GM18508 (cell line): ENCODE measurements around the gene CDC16.
A peak's percentile ranks its signal among the peaks of the same experiment; 100 is the strongest.
"Not testable (repeated sequence)": the region's sequence is repeated elsewhere in the genome, so short reads cannot be mapped to it uniquely, and the experiment has no call there.

Source experiments
- ATAC-seq: cut with Tn5 transposase; IDR thresholded peaks from one replicate; pipeline ENCODE4 v1.9.1; 2021; ENCODE audit warnings: moderate number of reproducible peaks; ENCODE audit not compliant: insufficient read depth, unreplicated experiment

The CDC16 gene

GRCh38 chr13:114260814-114261213 is 26.1 kb downstream of the CDC16 start:
- ATAC-seq: no peak

DNA sequence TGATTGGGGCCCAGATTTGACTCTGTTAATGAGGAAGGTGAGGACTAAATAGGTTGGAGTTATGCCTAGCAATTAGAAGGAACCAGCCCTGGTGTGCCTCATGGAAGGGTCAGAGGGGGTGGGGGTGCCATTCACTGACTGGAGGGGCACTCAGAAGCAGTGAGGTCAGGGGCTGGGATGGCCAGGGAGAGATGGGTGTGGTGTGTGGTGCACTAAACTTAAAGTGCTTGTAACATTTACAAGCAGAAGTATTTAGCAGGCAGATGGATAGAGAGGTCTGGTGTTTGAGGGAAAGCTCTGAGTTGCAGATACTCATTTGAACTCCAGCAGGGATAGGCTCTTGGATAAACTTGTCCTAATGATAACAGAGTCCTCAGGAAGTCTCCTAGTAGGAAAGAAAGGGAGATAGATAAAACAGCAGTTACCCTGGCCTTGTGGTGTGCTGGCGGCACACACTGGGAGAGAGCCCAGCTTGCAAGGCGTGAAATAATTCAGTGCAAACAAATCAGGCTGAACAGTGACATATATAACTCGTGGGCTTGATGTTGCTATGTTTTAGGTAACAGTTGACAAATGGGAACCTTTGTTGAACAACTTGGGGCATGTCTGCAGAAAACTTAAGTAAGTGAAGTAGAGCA is 26.8 kb downstream of the CDC16 start:
- ATAC-seq: no peak

DNA sequence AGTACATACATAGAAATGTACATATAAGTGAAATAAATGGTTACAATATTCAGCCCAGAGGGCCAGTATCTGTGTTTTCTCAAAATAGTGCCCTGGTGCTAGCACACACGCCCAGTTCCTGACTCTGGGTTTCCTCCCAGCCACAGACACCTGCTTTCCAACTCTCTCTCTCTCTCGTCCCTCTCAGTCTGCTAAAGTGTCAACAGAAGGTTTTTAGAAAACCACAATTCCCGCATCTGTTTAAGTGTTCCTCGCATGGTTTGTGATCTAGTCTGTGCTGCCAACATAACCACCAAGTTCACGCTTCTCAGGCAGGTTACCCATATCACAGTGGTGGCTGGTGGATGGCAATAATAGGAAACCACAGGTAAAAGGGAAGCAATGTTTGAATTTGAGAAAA is 28.9 kb downstream of the CDC16 start:
- ATAC-seq: no peak

DNA sequence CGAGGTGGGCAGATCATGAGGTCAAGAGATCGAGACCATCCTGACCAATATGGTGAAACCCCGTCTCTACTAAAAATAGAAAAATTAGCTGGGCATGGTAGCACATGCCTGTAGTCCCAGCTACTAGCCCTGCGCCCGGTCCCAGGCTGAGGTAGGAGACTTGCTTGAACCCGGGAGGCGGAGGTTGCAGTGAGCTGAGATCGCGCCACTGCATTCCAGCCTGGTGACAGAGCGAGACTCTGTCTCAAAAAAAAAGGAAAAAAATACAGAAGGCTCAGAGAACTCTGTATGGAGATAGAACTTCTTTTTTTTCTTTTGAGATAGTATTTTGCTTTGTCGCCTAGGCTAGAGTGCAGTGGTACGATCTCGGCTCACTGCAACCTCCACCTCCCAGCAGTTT is 29.6 kb downstream of the CDC16 start:
- ATAC-seq: not testable (repeated sequence)

- no peak for ATAC-seq
Observed at GRCh38 chr13:114264886-114265611, 30.4 kb downstream of the CDC16 start.

DNA sequence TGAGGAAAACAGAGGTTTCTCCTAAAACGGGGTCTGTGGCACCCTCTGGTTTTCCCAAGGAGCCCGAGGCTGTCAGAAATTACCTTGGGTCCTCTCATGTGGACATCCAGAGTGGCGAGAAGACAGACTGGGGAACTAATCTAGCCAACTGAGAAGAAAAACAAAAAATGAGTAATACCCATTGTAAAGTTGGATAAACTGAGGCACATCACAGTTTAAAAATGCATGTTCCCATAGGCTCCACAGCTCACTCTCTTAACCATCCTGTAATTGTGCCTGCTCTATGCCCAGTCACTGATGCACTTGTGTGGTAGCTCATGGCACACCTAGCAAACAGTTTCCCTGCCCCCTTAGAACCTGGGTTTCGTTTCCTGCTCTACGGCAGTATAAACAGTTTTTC is 31.5 kb downstream of the CDC16 start:
- ATAC-seq: no peak

GRCh38 chr13:114268344-114269280 is 33.9 kb downstream of the CDC16 start:
- no peak for ATAC-seq

- ATAC-seq: no peak
Observed at GRCh38 chr13:114269281-114269770, 34.6 kb downstream of the CDC16 start.

DNA sequence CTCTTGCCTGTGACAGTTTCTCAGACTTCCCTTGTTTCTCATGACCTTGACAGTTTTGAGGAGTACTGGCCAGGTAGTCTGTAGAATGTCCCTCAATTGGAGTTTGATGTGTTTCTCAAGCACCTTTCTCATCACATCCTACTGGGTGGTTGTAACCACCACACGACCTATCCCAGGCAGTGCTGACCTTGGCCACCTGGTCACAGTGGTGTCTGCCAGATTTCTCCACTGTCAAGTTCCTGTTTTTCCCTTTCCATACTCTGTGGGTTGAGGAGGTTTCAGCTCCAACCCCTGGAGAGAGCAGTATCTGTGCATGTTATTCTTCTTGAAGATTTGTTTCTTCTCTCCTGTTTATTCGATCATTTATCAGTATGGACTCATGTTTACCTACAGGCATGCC is 38.3 kb downstream of the CDC16 start:
- ATAC-seq: no peak

DNA sequence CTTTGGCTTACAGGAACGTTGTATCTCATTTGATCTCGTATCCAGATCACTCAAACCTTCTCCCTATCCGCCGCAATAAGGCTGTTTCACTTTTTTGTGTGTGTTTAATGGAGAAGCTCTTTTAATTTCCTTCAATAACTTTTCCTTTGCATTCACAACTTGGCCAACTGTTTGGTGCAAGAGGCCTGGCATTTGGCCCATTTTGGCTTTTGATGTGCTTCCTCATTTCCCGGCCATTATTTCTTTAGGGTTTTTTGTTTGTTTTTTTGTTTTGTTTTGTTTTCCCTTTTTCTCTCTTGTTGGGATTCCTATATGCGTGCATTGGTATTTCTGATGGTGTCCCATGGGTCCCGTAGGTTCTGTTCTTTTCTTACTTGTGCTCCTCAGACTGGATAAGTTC is 40.6 kb downstream of the CDC16 start:
- no peak for ATAC-seq

DNA sequence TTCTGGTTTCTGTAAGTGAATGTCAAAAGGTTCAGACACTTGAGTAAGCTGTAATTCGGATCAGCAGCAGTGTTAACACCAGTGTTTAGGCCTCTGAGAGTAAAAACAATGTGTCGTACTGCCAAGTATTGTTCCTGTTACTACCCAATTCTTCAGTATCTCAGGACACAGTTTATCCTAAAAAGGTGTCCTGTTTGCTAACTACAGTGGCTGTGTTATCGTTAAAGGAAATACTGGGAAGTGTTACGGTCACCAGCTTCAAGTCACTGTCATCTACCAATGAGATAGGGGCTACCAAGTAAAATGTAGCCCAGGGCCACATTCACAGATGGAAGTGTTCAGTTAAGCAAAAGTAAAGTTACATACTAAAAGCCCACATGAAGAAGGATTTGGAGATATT is 44.4 kb downstream of the CDC16 start:
- ATAC-seq: no peak

DNA sequence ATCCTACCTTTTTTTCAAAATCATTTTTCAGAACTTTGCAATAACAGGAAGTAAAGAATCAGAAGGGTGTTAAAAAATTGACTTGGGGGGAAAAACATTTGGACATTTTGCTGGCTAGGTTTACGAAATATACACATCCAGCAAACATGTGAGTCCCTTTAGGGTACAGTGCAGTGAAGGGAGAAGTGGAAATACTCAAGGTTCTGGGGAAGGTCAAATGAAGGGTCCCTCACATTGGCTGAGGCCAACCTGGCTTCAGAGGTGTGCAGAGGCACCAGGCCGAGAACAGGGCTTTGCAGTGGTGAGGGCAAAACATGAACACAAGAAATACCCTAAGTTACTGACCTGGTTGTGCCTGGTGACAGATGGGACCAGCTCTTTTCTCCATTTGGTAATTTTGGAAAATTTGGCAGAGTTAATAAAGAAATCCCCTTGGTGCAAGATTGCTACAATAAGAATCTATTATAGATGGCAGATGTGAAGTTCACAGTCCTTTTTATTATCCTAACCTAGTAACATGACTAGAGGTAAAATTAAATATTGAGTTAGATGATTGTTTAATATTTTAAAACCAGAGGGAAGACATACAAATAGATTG is 45.2 kb downstream of the CDC16 start:
- ATAC-seq: no peak

GRCh38 chr13:114281351-114282040 is 46.8 kb downstream of the CDC16 start, which contains the start of gene UPF3A:
Gene UPF3A, plus strand, starts transcription at chr13:114281601. Its CDS starts 39 bp downstream, at chr13:114281640.
- ATAC-seq: peak; percentile 37

DNA sequence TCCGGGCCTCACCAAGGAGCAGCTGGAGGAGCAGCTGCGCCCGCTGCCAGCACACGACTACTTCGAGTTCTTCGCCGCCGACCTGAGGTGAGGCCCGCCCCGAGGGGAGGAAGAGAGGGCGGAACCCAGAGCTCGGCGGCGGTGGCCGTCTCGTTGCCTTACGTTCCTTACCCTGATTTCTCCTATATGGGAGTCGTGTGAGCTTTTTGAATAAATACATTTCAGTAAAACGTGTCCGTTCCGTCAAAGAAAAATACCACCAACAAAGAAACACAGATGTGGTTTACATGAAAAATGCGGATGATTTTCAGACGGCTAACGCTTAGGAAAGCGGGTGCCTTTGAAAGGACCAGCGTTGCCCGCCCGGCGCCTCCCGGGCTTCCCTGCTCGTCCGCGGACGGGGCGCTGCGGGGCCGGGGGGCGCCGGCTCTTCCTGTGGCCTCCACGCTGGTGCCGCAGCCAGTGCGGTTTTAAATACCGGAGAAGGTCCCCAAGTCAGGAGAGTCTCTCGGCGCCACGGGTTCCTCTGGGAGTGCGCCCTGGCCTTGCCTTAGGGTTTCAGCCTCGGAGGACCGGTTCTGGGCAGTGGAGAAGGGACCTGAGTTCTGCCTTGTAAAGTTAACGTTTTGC is 47.5 kb downstream of the CDC16 start:
- peak; percentile 35 for ATAC-seq

GRCh38 chr13:114283576-114283975 is 48.9 kb downstream of the CDC16 start:
- ATAC-seq: no peak

DNA sequence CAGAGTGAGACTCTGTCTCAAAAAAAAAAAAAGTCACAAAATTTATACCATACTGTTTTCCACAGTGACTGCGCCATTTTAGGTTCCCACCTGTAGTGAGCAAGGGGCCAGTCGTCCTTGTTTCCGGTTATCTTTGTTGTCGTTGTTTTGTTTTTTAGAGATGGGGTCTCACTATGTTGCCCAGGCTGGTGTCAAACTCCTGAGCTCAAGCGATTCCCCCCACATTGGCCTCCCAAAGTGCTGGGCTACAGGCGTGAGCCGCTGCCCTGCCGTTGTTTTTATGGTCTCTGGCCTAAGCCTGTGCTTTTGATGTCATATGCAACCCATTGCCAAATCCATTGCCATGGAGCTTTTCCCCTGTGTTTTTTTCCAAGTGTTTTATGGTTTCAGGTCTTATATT is 50.0 kb downstream of the CDC16 start:
- no peak for ATAC-seq

- no peak for ATAC-seq
Observed at GRCh38 chr13:114285166-114285808, 50.6 kb downstream of the CDC16 start.

DNA sequence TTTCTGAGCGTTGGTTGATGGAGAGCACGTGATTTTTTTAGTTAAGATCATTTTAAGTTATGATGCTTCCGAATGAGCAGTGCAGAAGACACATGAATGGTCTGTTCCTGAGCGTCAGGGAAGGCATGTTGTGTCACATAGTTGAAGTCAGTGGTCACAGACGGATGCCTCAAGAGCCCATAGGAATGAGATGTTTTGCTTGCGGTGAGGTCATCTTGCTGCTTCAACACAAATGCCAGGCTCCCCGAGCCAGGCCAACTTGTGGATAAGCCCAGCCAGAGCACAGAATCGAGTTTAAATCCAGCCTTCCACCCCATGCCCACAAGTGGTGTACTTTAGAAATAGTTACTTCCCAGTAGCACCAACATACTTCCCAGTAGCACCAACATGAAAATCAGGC is 52.1 kb downstream of the CDC16 start:
- ATAC-seq: no peak

DNA sequence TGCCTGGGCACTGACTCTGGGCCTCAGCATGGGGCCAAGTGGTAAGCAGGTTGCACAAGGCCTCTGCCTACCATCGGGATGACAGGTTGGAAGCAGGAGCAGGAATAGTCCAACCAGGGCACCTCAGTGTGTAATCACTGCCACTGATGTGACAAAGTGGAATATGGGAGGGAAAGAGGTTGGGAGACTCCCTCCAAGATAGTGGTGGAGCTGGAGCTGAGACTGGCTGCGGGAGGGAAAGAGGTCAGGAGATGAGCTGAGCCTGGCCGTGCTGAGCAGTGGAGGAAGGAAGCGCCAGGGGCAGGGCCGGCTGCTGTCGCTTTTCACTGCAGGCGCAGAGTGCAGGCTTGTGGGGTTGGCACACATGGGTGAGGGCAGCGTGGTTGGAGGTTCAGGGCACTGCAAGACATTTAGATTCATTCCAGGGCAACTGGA is 53.5 kb downstream of the CDC16 start:
- no peak for ATAC-seq
